GM19452 (cell line): ENCODE data around the gene EPHB4.
A peak's percentile ranks its signal among the peaks of the same experiment; 100 is the strongest.

ENCODE experiments used
- ATAC-seq: cut with Tn5 transposase; IDR thresholded peaks from one replicate; pipeline ENCODE4 v1.9.1; 2021; ENCODE audit not compliant: unreplicated experiment

Gene EPHB4

GRCh38 chr7:100854146-100854895, 27.0 kb upstream of the EPHB4 start:
- ATAC-seq: no peak

GRCh38 chr7:100852048-100852872, 24.9 kb upstream of the EPHB4 start, which contains the start of gene SLC12A9:
TSS of gene SLC12A9 (plus strand) at chr7:100852713. CDS start at chr7:100854198, 1,485 bp downstream.
- ATAC-seq: peak; percentile 79

GRCh38 chr7:100847360-100847759, 20.0 kb upstream of the EPHB4 start:
- no peak for ATAC-seq

GRCh38 chr7:100840470-100841100, 13.3 kb upstream of the EPHB4 start:
- ATAC-seq: no peak

- ATAC-seq: no peak
Observed at GRCh38 chr7:100839361-100839760, 12.0 kb upstream of the EPHB4 start.

- ATAC-seq: no peak
Observed at GRCh38 chr7:100837099-100837836, 9.9 kb upstream of the EPHB4 start.

GRCh38 chr7:100836812-100837098, 9.4 kb upstream of the EPHB4 start:
- ATAC-seq: no peak

GRCh38 chr7:100835903-100836811, 8.8 kb upstream of the EPHB4 start:
- ATAC-seq: no peak

GRCh38 chr7:100832281-100832633, 4.9 kb upstream of the EPHB4 start:
- ATAC-seq: no peak

GRCh38 chr7:100830396-100830795, 3.1 kb upstream of the EPHB4 start:
- no peak for ATAC-seq

GRCh38 chr7:100829150-100829716, 1.9 kb upstream of the EPHB4 start:
- ATAC-seq: no peak

GRCh38 chr7:100826514-100827329, 601 bp downstream of the EPHB4 start:
- ATAC-seq: no peak

GRCh38 chr7:100825751-100826513, 1.4 kb downstream of the EPHB4 start:
- no peak for ATAC-seq

GRCh38 chr7:100825215-100825671, 2.1 kb downstream of the EPHB4 start:
- ATAC-seq: no peak

- ATAC-seq: no peak
Observed at GRCh38 chr7:100824499-100825214, 2.7 kb downstream of the EPHB4 start.

GRCh38 chr7:100823534-100823933, 3.8 kb downstream of the EPHB4 start:
- ATAC-seq: no peak

GRCh38 chr7:100823140-100823525, 4.2 kb downstream of the EPHB4 start:
- ATAC-seq: no peak
